H1 (cell line): ENCODE data around the gene FOXI3. TPM values are rescaled to one million over a fixed set of nuclear protein-coding genes. Genes with fewer than 3 reads are reported as not detected.

Experiments used
- CTCF ChIA-PET: fragments of 300-600 bp; sonication (Branson Sonifier 250); formaldehyde crosslinking; loops from one replicate; lab custom pipeline; 2021; ENCODE audit not compliant: partially characterized antibody; lab: Charles Lee
- POLR2A ChIA-PET: fragments of 300-600 bp; sonication (Branson Sonifier 250); formaldehyde crosslinking; loops from one replicate; lab custom pipeline; 2021; ENCODE audit warnings: inconsistent platforms; ENCODE audit not compliant: partially characterized antibody; lab: Charles Lee
- DNase-seq, 2 experiments: peaks; one replicate each; pipeline versions ENCODE4 v3.0.0 to v3.0.0-alpha.2; 2010 to 2022; ENCODE audit warnings: low spot score in 2 of 2, low read depth in 1 of 2, mixed read lengths in 1 of 2
- FAIRE-seq: peaks from 2 replicates; lab custom pipeline; 2011; peaks lifted over from hg19 to GRCh38; lab: Jason Lieb, UNC
- H2AFZ ChIP-seq: 2 replicates; pipeline ENCODE4 v1.8.1; 2012; ENCODE audit warnings: low read length, inconsistent platforms
- H2AK5ac ChIP-seq: 2 replicates; pipeline ENCODE4 v1.6.1; 2013; ENCODE audit warnings: low read depth, low read length
- H2BK120ac ChIP-seq: replicated peaks from 2 replicates; pipeline ENCODE3; 2013; ENCODE audit warnings: low read depth, low read length, inconsistent platforms
- H2BK12ac ChIP-seq: 2 replicates; pipeline ENCODE4 v1.6.1; 2013; ENCODE audit warnings: low read depth, low read length
- H2BK15ac ChIP-seq: 2 replicates; pipeline ENCODE4 v1.6.1; 2013; ENCODE audit warnings: low read length
- H2BK20ac ChIP-seq: 2 replicates; pipeline ENCODE4 v1.6.1; 2013; ENCODE audit warnings: low read length
- H2BK5ac ChIP-seq: 2 replicates; pipeline ENCODE4 v1.6.1; 2013; ENCODE audit warnings: low read depth, low read length
- H3K14ac ChIP-seq: 2 replicates; pipeline ENCODE4 v1.6.1; 2013; ENCODE audit warnings: inconsistent platforms; ENCODE audit not compliant: insufficient read length
- H3K18ac ChIP-seq: 2 replicates; pipeline ENCODE4 v1.6.1; 2013; ENCODE audit warnings: low read length; ENCODE audit errors: extremely low read depth
- H3K23ac ChIP-seq: 2 replicates; pipeline ENCODE4 v1.6.1; 2013; ENCODE audit warnings: inconsistent platforms; ENCODE audit not compliant: insufficient read length
- H3K23me2 ChIP-seq: 2 replicates; pipeline ENCODE4 v1.6.1; 2013; ENCODE audit warnings: low read depth, low read length
- H3K27ac ChIP-seq: 2 replicates; pipeline ENCODE4 v1.6.1; 2011; ENCODE audit warnings: low read depth, low read length, inconsistent platforms
- H3K27me3 ChIP-seq, 4 experiments: replicated peaks in 1 of 4; 1 replicate in 1 of 4; 2 replicates in 3 of 4; pipeline versions ENCODE4 v1.6.1 to v1.8.1; 2011 to 2013; ENCODE audit warnings: low read length in 3 of 4, mild to moderate bottlenecking in 3 of 4, inconsistent platforms in 2 of 4, mixed read lengths in 2 of 4, moderate library complexity in 1 of 4; ENCODE audit not compliant: control insufficient read depth in 3 of 4, insufficient read depth in 3 of 4; ENCODE audit errors: extremely low read depth in 1 of 4
- H3K36me3 ChIP-seq, 4 experiments: 2 replicates each; pipeline versions ENCODE4 v1.6.1 to v1.8.1; 2011 to 2013; ENCODE audit warnings: mild to moderate bottlenecking in 4 of 4, low read length in 3 of 4, moderate library complexity in 2 of 4, control low read depth in 1 of 4, inconsistent platforms in 1 of 4; ENCODE audit not compliant: insufficient read depth in 4 of 4, control insufficient read depth in 2 of 4
- H3K4ac ChIP-seq: replicated peaks from 2 replicates; pipeline ENCODE3; 2013; ENCODE audit warnings: low read length, low read depth, mixed read lengths, inconsistent platforms; ENCODE audit not compliant: insufficient read length
- H3K4me1 ChIP-seq, 4 experiments: replicated peaks in 1 of 4; 1 replicate in 1 of 4; 2 replicates in 3 of 4; pipeline versions ENCODE4 v1.6.1 to v1.8.1; 2011 to 2013; ENCODE audit warnings: low read length in 3 of 4, inconsistent platforms in 2 of 4, mixed read lengths in 1 of 4; ENCODE audit not compliant: insufficient read depth in 4 of 4, control insufficient read depth in 3 of 4
- H3K4me2 ChIP-seq, 2 experiments: 2 replicates each; pipeline versions ENCODE4 v1.6.1 to v1.8.1; 2011 to 2013; ENCODE audit warnings: low read depth in 2 of 2, low read length in 2 of 2, control low read depth in 1 of 2, inconsistent platforms in 1 of 2, mild to moderate bottlenecking in 1 of 2; ENCODE audit not compliant: insufficient read depth in 1 of 2
- H3K4me3 ChIP-seq, 4 experiments: fragments of 200-600, 300-600 bp in 1 of 4; sonication (generic), shearing (Covaris generic), sonication (Bioruptor Twin) in 1 of 4; 2 replicates each; pipeline versions ENCODE4 v1.5.1 to v1.8.1; 2011 to 2016; ENCODE audit warnings: low read length in 4 of 4, low read depth in 3 of 4, control low read depth in 2 of 4, inconsistent platforms in 2 of 4, mild to moderate bottlenecking in 2 of 4, mixed read lengths in 1 of 4, moderate library complexity in 1 of 4; ENCODE audit not compliant: insufficient read depth in 2 of 4; ENCODE audit errors: extremely low read depth in 1 of 4
- H3K56ac ChIP-seq: replicated peaks from 2 replicates; pipeline ENCODE3; 2013; ENCODE audit warnings: low read depth, mild to moderate bottlenecking, mixed read lengths, low read length, inconsistent platforms; ENCODE audit not compliant: insufficient read length
- H3K79me1 ChIP-seq: 2 replicates; pipeline ENCODE4 v1.6.1; 2013; ENCODE audit warnings: low read depth, low read length, control low read depth
- H3K79me2 ChIP-seq, 2 experiments: 2 replicates each; pipeline versions ENCODE4 v1.6.1 to v1.8.1; 2012 to 2013; ENCODE audit warnings: low read length in 2 of 2, mild to moderate bottlenecking in 2 of 2, inconsistent platforms in 1 of 2; ENCODE audit not compliant: insufficient read depth in 2 of 2, control insufficient read depth in 1 of 2
- H3K9ac ChIP-seq, 4 experiments: replicated peaks in 1 of 4; 1 replicate in 1 of 4; 2 replicates in 3 of 4; pipeline versions ENCODE4 v1.6.1 to v1.8.1; 2011 to 2013; ENCODE audit warnings: low read depth in 3 of 4, low read length in 3 of 4, control low read depth in 2 of 4, mild to moderate bottlenecking in 2 of 4, moderate library complexity in 2 of 4, inconsistent platforms in 1 of 4; ENCODE audit errors: extremely low read depth in 1 of 4
- H3K9me3 ChIP-seq, 2 experiments: 2 replicates each; pipeline versions ENCODE4 v1.6.1 to v1.8.1; 2012 to 2013; ENCODE audit warnings: mild to moderate bottlenecking in 2 of 2, moderate library complexity in 2 of 2, control low read depth in 1 of 2, inconsistent platforms in 1 of 2, low read depth in 1 of 2, low read length in 1 of 2, mixed read lengths in 1 of 2; ENCODE audit not compliant: insufficient read depth in 2 of 2
- H4K20me1 ChIP-seq, 2 experiments: replicated peaks in 1 of 2; 2 replicates each; pipeline versions ENCODE3 to v1.8.1; 2011 to 2013; ENCODE audit warnings: inconsistent platforms in 2 of 2, low read length in 2 of 2, mild to moderate bottlenecking in 1 of 2; ENCODE audit not compliant: insufficient read depth in 2 of 2, control insufficient read depth in 1 of 2
- H4K5ac ChIP-seq: 2 replicates; pipeline ENCODE4 v1.6.1; 2013; ENCODE audit warnings: low read length, low read depth, mixed read lengths, inconsistent platforms; ENCODE audit not compliant: insufficient read length
- H4K8ac ChIP-seq: 2 replicates; pipeline ENCODE4 v1.8.0; 2013; ENCODE audit warnings: mild to moderate bottlenecking, moderate library complexity, low read length, inconsistent platforms; ENCODE audit not compliant: insufficient read depth; ENCODE audit errors: extremely low read depth
- H4K91ac ChIP-seq: replicated peaks from 2 replicates; pipeline ENCODE3; 2013; ENCODE audit warnings: low read length, mixed read lengths, inconsistent platforms; ENCODE audit not compliant: insufficient read length
- POLR2AphosphoS5 ChIP-seq: IDR thresholded peaks from 2 replicates; pipeline ENCODE4 v1.6.1; 2011; ENCODE audit warnings: low read depth, low read length
- SAP30 ChIP-seq: fragments of 300-600 bp; sonication (generic); IDR thresholded peaks from 2 replicates; pipeline ENCODE4 v1.7.1; 2012; ENCODE audit warnings: low read length, moderate library complexity, mild to moderate bottlenecking, inconsistent platforms; ENCODE audit not compliant: insufficient read depth, insufficient replicate concordance
- TAF1 ChIP-seq: IDR thresholded peaks from 2 replicates; pipeline ENCODE4 v1.6.1; 2011; ENCODE audit warnings: mild to moderate bottlenecking, low read depth, low read length
- WGBS, 2 experiments: shearing (Covaris generic) in 1 of 2; methylation state at CpG; one replicate each; pipeline versions ENCODE4 v1.1.6 to v1.1.7; 2013 to 2015; ENCODE audit warnings: low lambda C conversion rate in 2 of 2, mixed read lengths in 2 of 2, inconsistent platforms in 1 of 2, low coverage in 1 of 2, missing lambda C conversion rate in 1 of 2; ENCODE audit not compliant: insufficient replicate concordance in 2 of 2, insufficient coverage in 1 of 2, insufficient read length in 1 of 2; ENCODE audit errors: extremely low coverage in 1 of 2, missing lambda C conversion rate in 1 of 2; 5-methylcytosine and 5-hydroxymethylcytosine counted together
- polyA plus RNA-seq, 7 experiments: library from polyadenylated mRNA; depleted of rRNA in 3 of 7; stranded (reverse) in 5 of 7; unstranded in 2 of 7; fragments of >200 nt in 5 of 7; fragments of 200-250 nt in 2 of 7; gene quantifications; 1 replicate in 5 of 7; 2 replicates in 1 of 7; 4 replicates in 1 of 7; pipeline versions ENCODE4 v1.2.1 to v1.2.3, GENCODE V29; 2011 to 2013; ENCODE audit warnings: missing spikeins in 2 of 7, mixed read lengths in 2 of 7
- total RNA-seq: library from RNA; stranded (reverse); fragmentation: NEBNext Ultra II Directional; extraction: Animal tissue kit (Norgen Biotek cat#: 25700); gene quantifications from 2 replicates; pipeline ENCODE4 v1.2.1, GENCODE V29; 2021

The FOXI3 gene
- total and polyA plus RNA-seq, 2 of the 8 experiments (the other 6 are each of a cell fraction or from before 2014, with no cell fraction given), result 6.8 to 15.9 TPM

DNA sequence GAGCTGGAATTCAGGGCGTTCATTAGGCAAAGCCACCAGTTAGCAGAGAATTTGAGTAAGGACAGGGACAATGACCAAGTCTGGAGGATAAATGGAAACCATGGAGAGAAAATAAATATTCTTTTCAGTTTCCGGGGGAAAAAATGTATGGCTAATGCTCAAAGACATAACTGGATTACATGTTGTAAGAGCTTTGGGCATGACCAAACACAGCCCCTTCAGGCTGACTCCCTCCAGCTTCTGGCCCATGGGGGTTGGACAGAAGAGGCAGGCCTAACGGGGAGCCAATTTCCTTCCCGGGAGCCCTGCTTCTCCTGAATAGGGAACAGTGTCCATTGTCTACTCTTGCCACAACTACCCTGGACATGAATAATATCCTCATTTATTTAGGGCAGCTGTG, 39.5 kb upstream of the FOXI3 start:
- H2AK5ac ChIP-seq, result no peak overlapping the region
- DNase-seq (no peak), FAIRE-seq (no peak)
- no peak overlapping the region for H4K91ac ChIP-seq
- TF ChIP-seq SAP30, result no peak
- TF ChIP-seq POLR2AphosphoS5, result no peak
- no peak for TF ChIP-seq TAF1
- no peak overlapping the region for H2AFZ ChIP-seq
- no peaks in the 10 kb centered on the region for H3K79me2 ChIP-seq
- no peak overlapping the region for H3K4me2 ChIP-seq
- H2BK5ac ChIP-seq, result no peak overlapping the region
- H3K9ac ChIP-seq, result no peak overlapping the region
- no peak overlapping the region for H2BK12ac ChIP-seq
- no peak overlapping the region for H4K5ac ChIP-seq
- WGBS, 2 experiments, result 76% methylated on average over 4 of the region's 4 CpGs; no CpG with 5 or more reads in 1 of the 2 experiments
- H3K36me3 ChIP-seq, result no peaks in the 10 kb centered on the region
- no peak overlapping the region for H3K14ac ChIP-seq
- ChIA-PET POLR2A (interaction anchor here (0.6 to 1.1 kb wide), 2 partner anchors 11 to 142 kb away, joined by 3 to 4 read pairs; no protein-coding TSS in a partner anchor), CTCF (interaction anchor here (0.6 to 1.9 kb wide), 4 partner anchors 12 to 62 kb away, joined by 3 to 6 read pairs (median 4); no protein-coding TSS in a partner anchor)
- no peaks in the 10 kb centered on the region for H3K23me2 ChIP-seq
- no peak overlapping the region for H3K4ac ChIP-seq
- H3K18ac ChIP-seq, result no peak overlapping the region
- 0 out of 2 replicates have a peak overlapping the region, but pooled peaks have one; percentile 8 for H2BK15ac ChIP-seq
- no peak overlapping the region for H3K23ac ChIP-seq
- no peak overlapping the region for H4K8ac ChIP-seq
- H3K27ac ChIP-seq, result no peak overlapping the region
- no peaks in the 10 kb centered on the region for H3K79me1 ChIP-seq
- no peaks in the 10 kb centered on the region for H4K20me1 ChIP-seq
- H3K4me1 ChIP-seq, result peaks cover 0 to 8% (median 0%) of the 10 kb centered on the region in 4 experiments; a peak in 2 of 7 replicates
- H2BK20ac ChIP-seq, result no peak overlapping the region
- H2BK120ac ChIP-seq, result no peak overlapping the region
- H3K4me3 ChIP-seq, result no peak overlapping the region
- no peaks in the 10 kb centered on the region for H3K9me3 ChIP-seq
- H3K56ac ChIP-seq, result no peak overlapping the region
- no peaks in the 10 kb centered on the region for H3K27me3 ChIP-seq
